ENCODE measurements around the gene GALNS. TPM values are rescaled to one million over a fixed set of nuclear protein-coding genes. Genes with fewer than 3 reads are reported as not detected.

Gene GALNS
- total and polyA plus RNA-seq, 2 donors (not counting 1 experiment from before 2014, with no cell fraction given), result 45.5 to 68.4 TPM

DNA sequence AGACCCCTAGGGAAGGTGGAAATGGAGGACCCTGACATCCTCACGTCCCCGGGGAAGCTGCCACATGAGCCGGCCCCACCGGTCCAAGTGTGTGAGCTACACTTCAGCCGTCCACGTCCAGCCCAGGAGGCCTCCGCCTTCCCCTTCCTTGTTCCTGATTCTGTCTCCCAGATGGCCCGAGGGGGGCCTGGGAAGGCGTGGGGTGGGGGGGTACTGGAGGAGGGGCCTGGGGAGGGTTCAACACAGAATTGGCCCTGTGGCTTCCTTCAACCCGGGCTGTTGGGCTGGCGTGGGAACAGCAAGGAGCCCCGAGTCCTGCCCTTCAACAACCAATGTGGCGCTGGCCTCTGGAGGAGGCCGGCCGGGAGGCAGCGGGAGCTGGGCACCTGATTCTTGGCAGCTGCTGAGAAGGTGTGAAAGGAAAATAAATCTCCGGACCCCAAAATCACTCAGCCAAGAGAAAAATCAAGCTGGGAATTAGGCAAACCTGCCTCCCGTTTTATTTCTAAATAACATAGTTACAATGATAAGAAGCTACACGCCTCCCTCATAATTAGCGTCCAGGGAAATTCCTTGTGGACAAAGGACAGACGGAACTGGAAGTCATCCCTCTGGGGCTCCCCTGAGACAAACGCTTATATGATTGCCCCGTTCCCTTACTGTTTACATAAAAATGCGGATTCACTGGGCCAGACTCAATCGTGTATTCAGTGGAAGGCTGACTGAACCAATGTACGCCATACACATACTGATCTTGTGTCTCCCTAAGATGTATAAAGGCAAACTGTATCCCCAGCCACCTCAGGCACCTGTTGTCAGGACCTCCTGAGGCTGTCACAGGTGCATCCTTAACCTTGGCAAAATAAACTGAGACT, 43.2 kb downstream of the GALNS start:
- H3K4me1 ChIP-seq (ENCODE audit: control insufficient read depth in 2 of 2, insufficient read depth in 2 of 2, low read length in 2 of 2), result peaks cover 11 to 27% of the 10 kb centered on the region in 2 donors
- intact Hi-C loops (cut with micrococcal nuclease), result no loop called here
- Mint-ChIP-seq H3K9me3 (ENCODE audit: insufficient read depth) (no peaks in the 10 kb centered on the region), H3K27me3 (no peaks in the 10 kb centered on the region), H3K4me1 (peaks cover 19% of the 10 kb centered on the region), H3K27ac (no peak overlapping the region), H3K4me3 (peak overlapping the region; percentile 46)
- ChIA-PET POLR2A (interaction anchor here (0.7 to 2.3 kb wide), 4 partner anchors 10 to 1050 kb away, joined by 3 to 11 read pairs (median 6); partner anchors contain the start of genes CDT1, GALNS, TRAPPC2L and ZNF778), CTCF (interaction anchor here (1.4 to 3.9 kb wide), 6 partner anchors 32 to 475 kb away, joined by 3 to 21 read pairs (median 6); partner anchors contain the start of genes GALNS and TRAPPC2L)
- H4K20me1 ChIP-seq (ENCODE audit: control insufficient read depth, insufficient read depth, low read length, poor library complexity, severe bottlenecking), result peaks cover 24% of the 10 kb centered on the region
- no peak overlapping the region for H3K27ac ChIP-seq (ENCODE audit: low read length in 2 of 2)
- WGBS (ENCODE audit: insufficient coverage), result 91% methylated on average over 9 of the region's 26 CpGs
- no peak for ATAC-seq (ENCODE audit: low read depth)
- TF ChIP-seq EZH2 (IDR thresholded peaks at IDR 0.05; ENCODE audit: borderline replicate concordance, insufficient read depth, low read depth, low read length, poor library complexity, severe bottlenecking), result no peak
- TF ChIP-seq, protein P1, sequence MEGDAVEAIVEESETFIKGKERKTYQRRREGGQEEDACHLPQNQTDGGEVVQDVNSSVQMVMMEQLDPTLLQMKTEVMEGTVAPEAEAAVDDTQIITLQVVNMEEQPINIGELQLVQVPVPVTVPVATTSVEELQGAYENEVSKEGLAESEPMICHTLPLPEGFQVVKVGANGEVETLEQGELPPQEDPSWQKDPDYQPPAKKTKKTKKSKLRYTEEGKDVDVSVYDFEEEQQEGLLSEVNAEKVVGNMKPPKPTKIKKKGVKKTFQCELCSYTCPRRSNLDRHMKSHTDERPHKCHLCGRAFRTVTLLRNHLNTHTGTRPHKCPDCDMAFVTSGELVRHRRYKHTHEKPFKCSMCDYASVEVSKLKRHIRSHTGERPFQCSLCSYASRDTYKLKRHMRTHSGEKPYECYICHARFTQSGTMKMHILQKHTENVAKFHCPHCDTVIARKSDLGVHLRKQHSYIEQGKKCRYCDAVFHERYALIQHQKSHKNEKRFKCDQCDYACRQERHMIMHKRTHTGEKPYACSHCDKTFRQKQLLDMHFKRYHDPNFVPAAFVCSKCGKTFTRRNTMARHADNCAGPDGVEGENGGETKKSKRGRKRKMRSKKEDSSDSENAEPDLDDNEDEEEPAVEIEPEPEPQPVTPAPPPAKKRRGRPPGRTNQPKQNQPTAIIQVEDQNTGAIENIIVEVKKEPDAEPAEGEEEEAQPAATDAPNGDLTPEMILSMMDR (IDR thresholded peaks at IDR 0.05), result no peak
- H2AFZ ChIP-seq (ENCODE audit: insufficient read depth, low read depth, low read length, poor library complexity, severe bottlenecking), result no peak overlapping the region
- no peak overlapping the region for H3K9ac ChIP-seq (ENCODE audit: low read length)
- peaks cover 0 to 16% of the 10 kb centered on the region in 2 experiments for H3K36me3 ChIP-seq (replicated peaks in 1 of 2; ENCODE audit: control extremely low read depth in 1 of 2, control insufficient read depth in 1 of 2, extremely low read depth in 1 of 2, insufficient read depth in 2 of 2, low read length in 1 of 2)
- no peaks in the 10 kb centered on the region for H3K9me3 ChIP-seq (ENCODE audit: control extremely low read depth in 1 of 3, control insufficient read depth in 2 of 3, insufficient read depth in 1 of 3, low read length in 2 of 3)
- H3K4me3 ChIP-seq (ENCODE audit: control extremely low read depth in 1 of 5, extremely low read depth in 1 of 5, insufficient read depth in 1 of 5, low read depth in 2 of 5, low read length in 4 of 5), result no peak overlapping the region
- H3K27me3 ChIP-seq (replicated peaks in 1 of 4; ENCODE audit: control extremely low read depth in 1 of 4, control insufficient read depth in 3 of 4, insufficient read depth in 4 of 4, low read length in 3 of 4), result no peaks in the 10 kb centered on the region
- no peak overlapping the region for H3K4me2 ChIP-seq (replicated peaks; ENCODE audit: low read depth, low read length, poor library complexity, severe bottlenecking)
- H3K79me2 ChIP-seq (ENCODE audit: control insufficient read depth, insufficient read depth, low read length), result peaks cover 15% of the 10 kb centered on the region
- DNase-seq, result no peak

Measured in B cell (primary cell).